Measurements from ENCODE around the gene EPGN.

GRCh38 chr4:74328501-74328900 lies 20.2 kb downstream of the EPGN start:
- TF ChIP-seq POLR2A (IDR thresholded peaks at IDR 0.05) = no peak
- TF ChIP-seq CTCF (IDR thresholded peaks at IDR 0.05 in 8 of 11, conservative IDR thresholded peaks at IDR 0.05 in 3 of 11) = no peak
